GM12872 (cell line): ENCODE results near the gene SHLD1.

Experiments used
- TF ChIP-seq, protein P1 (sequence below): IDR thresholded peaks from 3 replicates; pipeline ENCODE4 v1.5.1; 2011; ENCODE audit warnings: low read depth, mild to moderate bottlenecking, low read length, moderate library complexity; ENCODE audit not compliant: insufficient read depth

The SHLD1 gene

DNA sequence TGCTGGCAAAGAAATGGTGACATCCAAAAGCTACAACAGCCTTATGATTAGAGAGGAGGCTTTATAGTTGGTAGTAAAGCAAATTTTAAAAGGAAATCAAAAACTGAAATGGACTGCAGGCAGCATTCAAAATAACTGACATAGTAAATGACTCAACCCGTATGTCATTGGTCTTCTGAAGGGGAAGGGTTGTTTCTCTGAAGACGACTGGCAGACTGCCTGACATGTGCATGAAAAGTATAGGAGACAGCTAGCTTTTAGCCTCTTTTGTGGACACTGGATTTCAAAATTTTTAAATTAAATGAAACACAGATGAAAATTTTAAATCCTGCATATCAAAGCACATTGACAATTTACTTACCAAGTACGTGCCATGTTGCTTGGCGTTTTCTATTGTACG lies 109.4 kb downstream of the SHLD1 start:
- TF ChIP-seq, protein P1, sequence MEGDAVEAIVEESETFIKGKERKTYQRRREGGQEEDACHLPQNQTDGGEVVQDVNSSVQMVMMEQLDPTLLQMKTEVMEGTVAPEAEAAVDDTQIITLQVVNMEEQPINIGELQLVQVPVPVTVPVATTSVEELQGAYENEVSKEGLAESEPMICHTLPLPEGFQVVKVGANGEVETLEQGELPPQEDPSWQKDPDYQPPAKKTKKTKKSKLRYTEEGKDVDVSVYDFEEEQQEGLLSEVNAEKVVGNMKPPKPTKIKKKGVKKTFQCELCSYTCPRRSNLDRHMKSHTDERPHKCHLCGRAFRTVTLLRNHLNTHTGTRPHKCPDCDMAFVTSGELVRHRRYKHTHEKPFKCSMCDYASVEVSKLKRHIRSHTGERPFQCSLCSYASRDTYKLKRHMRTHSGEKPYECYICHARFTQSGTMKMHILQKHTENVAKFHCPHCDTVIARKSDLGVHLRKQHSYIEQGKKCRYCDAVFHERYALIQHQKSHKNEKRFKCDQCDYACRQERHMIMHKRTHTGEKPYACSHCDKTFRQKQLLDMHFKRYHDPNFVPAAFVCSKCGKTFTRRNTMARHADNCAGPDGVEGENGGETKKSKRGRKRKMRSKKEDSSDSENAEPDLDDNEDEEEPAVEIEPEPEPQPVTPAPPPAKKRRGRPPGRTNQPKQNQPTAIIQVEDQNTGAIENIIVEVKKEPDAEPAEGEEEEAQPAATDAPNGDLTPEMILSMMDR = no peak

DNA sequence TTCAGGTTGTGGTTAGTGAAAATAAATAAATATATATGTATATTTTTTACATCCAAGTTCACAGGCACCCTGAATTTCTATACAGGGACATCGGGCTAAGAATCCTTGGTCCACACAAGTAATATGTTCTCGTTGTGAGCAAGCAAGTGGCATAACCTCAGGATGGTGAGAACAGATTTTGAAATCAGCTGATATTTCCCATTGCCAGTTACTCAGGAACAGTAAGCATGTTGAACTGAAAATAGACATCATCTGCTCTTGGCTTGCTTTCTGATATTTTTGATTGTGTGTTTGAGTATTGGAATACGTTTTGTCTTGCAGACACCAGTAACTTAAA lies 112.5 kb downstream of the SHLD1 start:
- TF ChIP-seq, protein P1 = no peak

DNA sequence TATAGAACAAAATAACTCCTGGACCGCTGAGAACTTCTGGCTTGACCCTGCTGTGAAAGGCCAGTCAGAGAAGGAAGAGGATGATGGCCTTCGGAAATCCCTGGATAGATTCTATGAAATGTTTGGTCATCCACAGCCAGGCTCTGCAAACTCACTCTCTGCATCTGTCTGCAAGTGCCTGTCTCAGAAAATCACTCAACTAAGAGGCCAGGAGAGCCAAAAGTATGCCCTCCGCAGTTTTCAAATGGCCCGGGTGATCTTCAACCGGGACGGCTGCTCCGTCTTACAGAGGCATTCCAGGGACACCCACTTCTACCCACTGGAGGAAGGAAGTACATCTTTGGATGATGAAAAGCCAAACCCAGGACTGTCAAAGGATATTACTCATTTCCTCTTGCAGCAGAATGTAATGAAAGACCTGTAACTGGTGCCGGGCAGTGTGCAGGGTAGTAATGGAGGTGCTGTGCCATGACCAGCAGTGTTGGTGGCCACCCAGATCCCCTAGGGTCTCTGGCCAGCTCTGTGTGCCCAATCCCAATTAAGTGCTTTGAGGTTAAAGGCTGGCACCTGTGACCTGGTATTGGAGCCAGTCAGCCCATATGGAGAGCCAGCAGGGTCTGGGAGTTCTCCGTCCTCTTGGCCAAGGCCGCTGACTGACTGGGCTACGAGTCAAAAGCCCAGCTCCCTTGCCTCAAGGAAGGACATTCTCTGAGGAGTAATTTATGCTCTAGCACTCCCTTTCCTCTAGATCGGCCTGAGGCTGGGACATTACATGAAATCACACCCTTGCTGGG lies 113.0 kb downstream of the SHLD1 start:
- TF ChIP-seq, protein P1 = no peak

GRCh38 chr20:5864428-5864827 lies 114.2 kb downstream of the SHLD1 start:
- TF ChIP-seq, protein P1 = no peak

- TF ChIP-seq, protein P1 = no peak
These were observed 114.8 kb downstream of the SHLD1 start for GRCh38 chr20:5864873-5865587.

GRCh38 chr20:5865604-5866003 lies 115.4 kb downstream of the SHLD1 start:
- TF ChIP-seq, protein P1 = no peak

DNA sequence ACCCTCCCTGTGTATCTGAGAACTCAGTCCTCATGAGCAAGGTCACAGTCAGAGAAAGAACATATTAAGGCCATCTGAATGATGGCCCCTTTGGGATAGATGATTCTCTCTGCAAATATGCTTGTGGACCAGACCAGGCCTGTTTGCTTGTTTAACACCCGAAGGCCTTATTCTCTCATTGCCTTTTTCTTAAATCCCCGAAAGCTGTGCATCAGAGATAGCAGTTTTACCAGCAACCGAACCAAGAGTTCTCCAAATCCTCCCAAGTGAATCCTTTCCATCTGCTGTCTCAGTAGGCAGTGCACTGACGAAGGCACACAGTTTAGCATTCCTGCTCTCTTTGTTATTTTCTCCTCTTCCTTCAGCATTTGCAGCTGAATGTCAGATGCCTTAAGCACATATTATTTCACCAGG lies 120.4 kb downstream of the SHLD1 start:
- TF ChIP-seq, protein P1 = no peak
